Progenitor cell of endocrine pancreas (in vitro differentiated cells): ENCODE data around the gene HIVEP3. TPM values are rescaled to one million over a fixed set of nuclear protein-coding genes. Genes with fewer than 3 reads are reported as not detected.

ENCODE experiments used
- DNase-seq: peaks from one replicate; pipeline ENCODE4 v3.0.0; 2021; ENCODE audit warnings: low spot score; ENCODE audit not compliant: unreplicated experiment
- H3K27ac Mint-ChIP-seq: 2 replicates; pipeline ENCODE4 v1.8.0; 2021; ENCODE audit warnings: mild to moderate bottlenecking, moderate library complexity, mixed read lengths
- H3K27me3 Mint-ChIP-seq: 2 replicates; pipeline ENCODE4 v1.8.0; 2021; ENCODE audit warnings: mixed read lengths
- H3K36me3 Mint-ChIP-seq: 2 replicates; pipeline ENCODE4 v1.8.0; 2022; ENCODE audit warnings: mixed read lengths; ENCODE audit not compliant: insufficient read depth
- H3K4me1 Mint-ChIP-seq: 2 replicates; pipeline ENCODE4 v1.8.0; 2021; ENCODE audit warnings: low read depth, mixed read lengths
- H3K4me3 Mint-ChIP-seq: 2 replicates; pipeline ENCODE4 v1.8.0; 2021; ENCODE audit warnings: low read depth, mild to moderate bottlenecking, moderate library complexity, mixed read lengths
- H3K9me3 Mint-ChIP-seq: 2 replicates; pipeline ENCODE4 v1.8.0; 2021; ENCODE audit warnings: low read depth, mixed read lengths
- CTCF ChIP-seq: fragments of 200-600 bp; sonication (generic); IDR thresholded peaks from one replicate; pipeline ENCODE4 v1.5.0; 2021; ENCODE audit warnings: antibody characterized with exemption, mild to moderate bottlenecking; ENCODE audit not compliant: unreplicated experiment
- total RNA-seq: library from RNA; stranded (reverse); gene quantifications from 2 replicates; pipeline ENCODE4 v1.2.1, GENCODE V29; 2021

Gene HIVEP3
- total RNA-seq, 1 donor from 2014 or later = 1.1 TPM

- H3K27ac Mint-ChIP-seq = no peak overlapping the region
- H3K4me1 Mint-ChIP-seq = peaks cover 2% of the 10 kb centered on the region
- TF ChIP-seq CTCF = no peak
- no peaks in the 10 kb centered on the region for H3K36me3 Mint-ChIP-seq
- no peaks in the 10 kb centered on the region for H3K9me3 Mint-ChIP-seq
- H3K4me3 Mint-ChIP-seq = no peak overlapping the region
- DNase-seq = no peak
- H3K27me3 Mint-ChIP-seq = peaks cover 42% of the 10 kb centered on the region
These were observed 244.2 kb downstream of the HIVEP3 start for GRCh38 chr1:41674522-41674921.

GRCh38 chr1:41673806-41674205 lies 244.9 kb downstream of the HIVEP3 start:
- Mint-ChIP-seq H3K27ac (no peak overlapping the region), H3K9me3 (no peaks in the 10 kb centered on the region), H3K36me3 (no peaks in the 10 kb centered on the region), H3K27me3 (peaks cover 42% of the 10 kb centered on the region), H3K4me3 (no peak overlapping the region), H3K4me1 (peaks cover 2% of the 10 kb centered on the region)
- no peak for TF ChIP-seq CTCF
- DNase-seq = no peak

GRCh38 chr1:41673378-41673777 lies 245.3 kb downstream of the HIVEP3 start:
- TF ChIP-seq CTCF = no peak
- Mint-ChIP-seq H3K4me1 (peaks cover 2% of the 10 kb centered on the region), H3K9me3 (no peaks in the 10 kb centered on the region), H3K36me3 (no peaks in the 10 kb centered on the region), H3K4me3 (no peak overlapping the region), H3K27me3 (peaks cover 42% of the 10 kb centered on the region), H3K27ac (no peak overlapping the region)
- DNase-seq = no peak

- Mint-ChIP-seq H3K27me3 (peaks cover 42% of the 10 kb centered on the region), H3K27ac (no peak overlapping the region), H3K4me1 (peaks cover 2% of the 10 kb centered on the region), H3K36me3 (no peaks in the 10 kb centered on the region), H3K4me3 (no peak overlapping the region), H3K9me3 (no peaks in the 10 kb centered on the region)
- no peak for DNase-seq
- no peak for TF ChIP-seq CTCF
These were observed 245.9 kb downstream of the HIVEP3 start for GRCh38 chr1:41672641-41673361.

GRCh38 chr1:41672173-41672572 lies 246.5 kb downstream of the HIVEP3 start:
- Mint-ChIP-seq H3K4me3 (no peak overlapping the region), H3K27ac (no peak overlapping the region)

More at GRCh38 chr1:41672173-41672572, 246.5 kb downstream of the HIVEP3 start:
- no peak for TF ChIP-seq CTCF
- Mint-ChIP-seq H3K27me3 (peaks cover 38% of the 10 kb centered on the region), H3K4me1 (peaks cover 2% of the 10 kb centered on the region), H3K9me3 (no peaks in the 10 kb centered on the region), H3K36me3 (no peaks in the 10 kb centered on the region)
- DNase-seq = no peak
